Pancreas (tissue), 10 donors: ENCODE results near the gene OBSCN. TPM values are rescaled to one million over a fixed set of nuclear protein-coding genes. Genes with fewer than 3 reads are reported as not detected.

Source experiments
- ATAC-seq, 4 donors: fragments of 200-7000 bp; cut with Tn5 transposase; one replicate each; pipeline versions ENCODE4 v1.8.0 to v1.9.1; 2020; ENCODE audit warnings: mild to moderate bottlenecking in 4 of 4, moderate library complexity in 4 of 4
- DNase-seq, 6 donors: peaks; one replicate each; pipeline ENCODE4 v3.0.0-alpha.2; 2020
- FAIRE-seq: peaks from 2 replicates; lab custom pipeline; 2012; peaks lifted over from hg19 to GRCh38; lab: Jason Lieb, UNC
- H3K27ac ChIP-seq, 4 donors: fragments of 200-600 bp; sonication (generic); 1 replicate in 3 of 4; 2 replicates in 1 of 4; pipeline versions ENCODE4 v1.5.0 to v1.8.0; 2020
- H3K27me3 ChIP-seq, 4 donors: fragments of 200-600 bp; one replicate each; pipeline ENCODE4 v1.8.0; 2021
- H3K36me3 ChIP-seq, 3 donors: fragments of 200-600 bp; sonication (generic) in 1 of 3; one replicate each; pipeline versions ENCODE4 v1.5.0 to v1.8.0; 2020 to 2021
- H3K4me1 ChIP-seq, 3 donors: fragments of 200-600 bp; one replicate each; pipeline ENCODE4 v1.8.0; 2021
- H3K4me3 ChIP-seq, 4 donors: fragments of 200-600 bp; sonication (generic) in 2 of 4; one replicate each; pipeline versions ENCODE4 v1.5.0 to v1.8.0; 2020 to 2021
- H3K9me3 ChIP-seq, 4 donors: fragments of 200-600 bp; one replicate each; pipeline ENCODE4 v1.8.0; 2021
- CTCF ChIP-seq, 4 donors: fragments of 200-600 bp; sonication (generic) in 3 of 4; IDR thresholded peaks; one replicate each; pipeline versions ENCODE4 v1.5.0 to v1.8.0; 2021; ENCODE audit warnings: antibody characterized with exemption in 4 of 4
- WGBS, 2 donors: extraction: QIAGEN DNeasy Blood & Tissue Kit; methylation state at CpG; one replicate each; pipeline ENCODE4 v1.1.7; 2013; 5-methylcytosine and 5-hydroxymethylcytosine counted together
- intact Hi-C, 3 donors: fragments of 100-400 bp; cut with DNase I; formaldehyde crosslinking; loops; one replicate each; pipeline versions ENCODE4 v1.11.1 to v1.14.2; 2022
- polyA plus RNA-seq, 2 donors: library from polyadenylated mRNA; stranded (reverse); fragments of 200-250 nt; gene quantifications; one replicate each; pipeline ENCODE4 v1.2.3, GENCODE V29; 2013
- total RNA-seq, 6 donors: library from RNA; stranded (reverse); fragmentation: NEBNext Ultra II Directional in 4 of 6; extraction: Animal tissue kit (Norgen Biotek cat#: 25700) in 4 of 6; gene quantifications; one replicate each; pipeline versions ENCODE4 v1.2.1 to v1.2.4, GENCODE V29; 2021 to 2023
- donor health status: healthy with polysubstance abuse.
- donor health status: DM: no; HTN: no; CAD: no; lungs with moderate emphysema.
- donor health status: DM: no; HTN: no; CAD: no.
- donor health status: control.
- donor health status: control.
- donor health status: Bipolar disorder and iron deficiency.
- donor health status: DM: yes; HTN: yes; CAD: no.
- donor health status: DM: no; HTN: no; CAD: no.
- donor health status: DM: no; HTN: no; CAD: no.
- donor health status: DM: yes; HTN: yes; CAD: no.

Gene OBSCN
- total and polyA plus RNA-seq, 8 donors, result 7.9 to 61.4 (median 11.3) TPM

- DNase-seq (peak in 3 of 6 donors; percentile 12 to 63 (median 49)), ATAC-seq (no peak), FAIRE-seq (no peak)
- H3K4me3 ChIP-seq, result no peak overlapping the region
- no peaks in the 10 kb centered on the region for H3K27me3 ChIP-seq
- H3K9me3 ChIP-seq, result no peaks in the 10 kb centered on the region
- TF ChIP-seq CTCF (IDR thresholded peaks at IDR 0.05), result no peak
- no peaks in the 10 kb centered on the region for H3K4me1 ChIP-seq
- intact Hi-C loops, result no loop called here
- 96 to 98% methylated on average over 22 of the region's 22 CpGs for WGBS, 2 donors
- no peak overlapping the region for H3K27ac ChIP-seq
- H3K36me3 ChIP-seq, result no peaks in the 10 kb centered on the region
These were observed 65.2 kb downstream of the OBSCN start for GRCh38 chr1:228272831-228273571.

GRCh38 chr1:228273720-228274451, 66.0 kb downstream of the OBSCN start:
- H3K4me1 ChIP-seq, result no peaks in the 10 kb centered on the region
- FAIRE-seq, result no peak
- no peaks in the 10 kb centered on the region for H3K27me3 ChIP-seq
- WGBS, 2 donors, result 95 to 96% methylated on average over 38 to 39 of the region's 39 CpGs
- TF ChIP-seq CTCF (IDR thresholded peaks at IDR 0.05), result no peak
- intact Hi-C loops, result no loop called here
- no peak overlapping the region for H3K27ac ChIP-seq
- no peak overlapping the region for H3K4me3 ChIP-seq
- no peak for ATAC-seq
- no peaks in the 10 kb centered on the region for H3K9me3 ChIP-seq
- DNase-seq, result peak in 2 of 6 donors; percentile 46 to 68
- H3K36me3 ChIP-seq, result no peaks in the 10 kb centered on the region

DNA sequence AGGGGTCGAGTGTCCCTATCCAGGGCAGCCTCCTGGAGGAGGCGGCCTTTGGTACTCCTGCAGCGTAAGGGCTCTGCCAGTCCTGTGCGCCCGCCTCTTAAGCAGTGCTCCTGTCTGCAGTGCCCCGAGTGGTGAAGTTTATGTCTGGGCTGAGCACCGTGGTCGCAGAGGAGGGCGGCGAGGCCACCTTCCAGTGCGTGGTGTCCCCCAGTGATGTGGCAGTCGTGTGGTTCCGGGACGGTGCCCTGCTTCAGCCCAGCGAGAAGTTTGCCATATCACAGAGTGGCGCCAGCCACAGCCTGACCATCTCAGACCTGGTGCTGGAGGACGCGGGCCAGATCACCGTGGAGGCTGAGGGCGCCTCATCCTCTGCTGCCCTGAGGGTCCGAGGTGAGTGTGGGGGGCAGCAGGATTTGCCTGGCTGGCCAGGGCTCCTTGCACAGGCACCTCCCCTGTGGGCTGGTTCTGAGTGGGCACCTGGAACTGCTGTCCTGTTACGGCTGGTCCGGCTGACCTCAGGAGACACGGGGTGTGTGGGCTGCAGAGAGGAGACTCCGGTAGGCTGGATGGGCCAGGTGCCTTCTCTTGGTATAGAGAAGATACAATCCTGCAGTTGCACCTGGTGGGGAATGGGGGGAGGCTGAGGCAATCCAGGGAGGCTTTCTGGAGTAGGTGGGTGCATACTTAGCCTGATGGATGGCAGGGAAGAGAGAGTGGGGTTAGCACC, 66.8 kb downstream of the OBSCN start:
- H3K4me1 ChIP-seq, result no peaks in the 10 kb centered on the region
- FAIRE-seq, result no peak

DNA sequence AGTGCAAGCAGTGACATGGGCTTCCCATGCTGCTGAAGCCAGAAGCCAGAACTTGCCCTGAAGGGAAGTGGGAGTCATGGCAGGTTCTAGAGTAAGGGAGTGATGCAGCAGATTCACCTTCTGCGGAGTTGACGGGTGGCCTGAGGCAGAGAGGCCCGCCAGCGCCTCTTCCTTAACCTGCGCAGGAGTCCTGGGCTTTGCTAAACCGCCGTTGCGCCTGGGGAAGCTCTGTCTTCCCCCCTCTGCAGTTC, 67.3 kb downstream of the OBSCN start:
- H3K9me3 ChIP-seq, result no peaks in the 10 kb centered on the region
- H3K4me1 ChIP-seq, result no peaks in the 10 kb centered on the region
- no peak for ATAC-seq
- H3K27ac ChIP-seq, result no peak overlapping the region
- no peak for FAIRE-seq
- intact Hi-C loops, result no loop called here
- peak overlapping the region in 3 of 4 donors; percentile 44 to 51 (median 49) for H3K4me3 ChIP-seq
- no peaks in the 10 kb centered on the region for H3K27me3 ChIP-seq
- H3K36me3 ChIP-seq, result no peaks in the 10 kb centered on the region
- 81% methylated on average over 8 of the region's 8 CpGs for WGBS, 2 donors
- TF ChIP-seq CTCF (IDR thresholded peaks at IDR 0.05), result no peak
- peak in 2 of 6 donors; percentile 42 to 48 for DNase-seq

More for the DNA sequence above, 66.8 kb downstream of the OBSCN start:
- 93% methylated on average over 25 of the region's 25 CpGs for WGBS, 2 donors
- intact Hi-C loops, result no loop called here
- no peak overlapping the region for H3K4me3 ChIP-seq
- no peak for TF ChIP-seq CTCF (IDR thresholded peaks at IDR 0.05)
- DNase-seq (peak in 3 of 6 donors; percentile 10 to 65 (median 43)), ATAC-seq (no peak)
- H3K9me3 ChIP-seq, result no peaks in the 10 kb centered on the region
- H3K36me3 ChIP-seq, result no peaks in the 10 kb centered on the region
- H3K27me3 ChIP-seq, result no peaks in the 10 kb centered on the region
- H3K27ac ChIP-seq, result no peak overlapping the region
